Endodermal cell (in vitro differentiated cells): Measurements from ENCODE around the gene NUAK2. TPM values are rescaled to one million over a fixed set of nuclear protein-coding genes. Genes with fewer than 3 reads are reported as not detected.
"Not testable (repeated sequence)": the region's sequence is repeated elsewhere in the genome, so short reads cannot be mapped to it uniquely, and the experiment has no call there.

ENCODE experiments used
- DNase-seq: peaks from one replicate; pipeline ENCODE4 v3.0.0-alpha.2; 2017
- H3K27ac ChIP-seq: 2 replicates; pipeline ENCODE4 v1.5.1; 2013; ENCODE audit warnings: mild to moderate bottlenecking, low read depth, low read length, moderate library complexity
- H3K27me3 ChIP-seq: 2 replicates; pipeline ENCODE4 v1.6.1; 2013; ENCODE audit warnings: mild to moderate bottlenecking, low read length, moderate library complexity; ENCODE audit not compliant: insufficient read depth, control insufficient read depth, poor library complexity, severe bottlenecking
- H3K36me3 ChIP-seq: 2 replicates; pipeline ENCODE4 v1.7.0; 2013; ENCODE audit warnings: mild to moderate bottlenecking, low read length, moderate library complexity; ENCODE audit not compliant: control insufficient read depth, insufficient read depth
- H3K4me1 ChIP-seq: one replicate; pipeline ENCODE4 v1.7.0; 2013; ENCODE audit warnings: low read length; ENCODE audit not compliant: control insufficient read depth, insufficient read depth
- H3K4me3 ChIP-seq: 2 replicates; pipeline ENCODE4 v1.5.1; 2013; ENCODE audit warnings: mild to moderate bottlenecking, low read length, moderate library complexity
- H3K9ac ChIP-seq: 2 replicates; pipeline ENCODE4 v1.6.1; 2013; ENCODE audit warnings: mild to moderate bottlenecking, low read length, moderate library complexity; ENCODE audit not compliant: poor library complexity, severe bottlenecking; ENCODE audit errors: extremely low read depth
- H3K9me3 ChIP-seq: 2 replicates; pipeline ENCODE4 v1.6.1; 2013; ENCODE audit warnings: mild to moderate bottlenecking, low read length, moderate library complexity; ENCODE audit not compliant: control insufficient read depth
- H3K27ac Mint-ChIP-seq: 2 replicates; pipeline ENCODE4 v1.8.0; 2020; ENCODE audit warnings: mixed read lengths
- H3K27me3 Mint-ChIP-seq: 2 replicates; pipeline ENCODE4 v1.8.0; 2021; ENCODE audit warnings: mild to moderate bottlenecking, mixed read lengths; ENCODE audit not compliant: insufficient read depth
- H3K36me3 Mint-ChIP-seq: 2 replicates; pipeline ENCODE4 v1.8.0; 2020; ENCODE audit warnings: low read depth, mixed read lengths
- H3K4me1 Mint-ChIP-seq: 2 replicates; pipeline ENCODE4 v1.8.0; 2020; ENCODE audit warnings: mixed read lengths
- H3K4me3 Mint-ChIP-seq: 2 replicates; pipeline ENCODE4 v1.8.0; 2020; ENCODE audit warnings: mild to moderate bottlenecking, moderate library complexity, mixed read lengths
- H3K9me3 Mint-ChIP-seq: 2 replicates; pipeline ENCODE4 v1.8.0; 2020; ENCODE audit warnings: mild to moderate bottlenecking, mixed read lengths
- WGBS, 2 experiments: methylation state at CpG; one replicate each; pipeline versions ENCODE4 v1.1.5 to v1.1.7; 2013; ENCODE audit warnings: missing lambda C conversion rate in 2 of 2, mixed read lengths in 1 of 2; ENCODE audit not compliant: insufficient coverage in 1 of 2, insufficient read length in 1 of 2; 5-methylcytosine and 5-hydroxymethylcytosine counted together
- total RNA-seq, 2 donors: library from RNA; stranded (reverse); fragmentation: NEBNext Ultra II Directional in 1 of 2; extraction: Animal tissue kit (Norgen Biotek cat#: 25700) in 1 of 2; gene quantifications; 2 replicates in 1 of 2; 3 replicates in 1 of 2; pipeline ENCODE4 v1.2.1, GENCODE V29; 2021
- TF ChIP-seq, protein P1 (sequence below): fragments of 200-600 bp; sonication (generic); conservative IDR thresholded peaks from 2 replicates; pipeline ENCODE4 v1.5.0; 2021; ENCODE audit warnings: antibody characterized with exemption, mild to moderate bottlenecking

Gene NUAK2
- total RNA-seq, 2 donors from 2014 or later, result 13.4 to 19.1 TPM

GRCh38 chr1:205283270-205284147, 38.0 kb downstream of the NUAK2 start:
- 79 to 91% methylated on average over 5 to 15 of the region's 15 CpGs for WGBS, 2 experiments
- H3K9me3 Mint-ChIP-seq, result no peaks in the 10 kb centered on the region
- Histone ChIP-seq H3K9ac (peak overlapping the region; percentile 1), H3K27me3 (no peaks in the 10 kb centered on the region), H3K4me3 (no peak overlapping the region), H3K36me3 (no peaks in the 10 kb centered on the region), H3K9me3 (no peaks in the 10 kb centered on the region), H3K4me1 (peaks cover 25% of the 10 kb centered on the region), H3K27ac (peak overlapping the region; percentile 90)
- no peaks in the 10 kb centered on the region for H3K27me3 Mint-ChIP-seq
- H3K4me1 Mint-ChIP-seq, result peaks cover 46% of the 10 kb centered on the region
- DNase-seq, result no peak
- H3K27ac Mint-ChIP-seq, result peak overlapping the region; percentile 61
- H3K36me3 Mint-ChIP-seq, result no peaks in the 10 kb centered on the region
- TF ChIP-seq, protein P1, sequence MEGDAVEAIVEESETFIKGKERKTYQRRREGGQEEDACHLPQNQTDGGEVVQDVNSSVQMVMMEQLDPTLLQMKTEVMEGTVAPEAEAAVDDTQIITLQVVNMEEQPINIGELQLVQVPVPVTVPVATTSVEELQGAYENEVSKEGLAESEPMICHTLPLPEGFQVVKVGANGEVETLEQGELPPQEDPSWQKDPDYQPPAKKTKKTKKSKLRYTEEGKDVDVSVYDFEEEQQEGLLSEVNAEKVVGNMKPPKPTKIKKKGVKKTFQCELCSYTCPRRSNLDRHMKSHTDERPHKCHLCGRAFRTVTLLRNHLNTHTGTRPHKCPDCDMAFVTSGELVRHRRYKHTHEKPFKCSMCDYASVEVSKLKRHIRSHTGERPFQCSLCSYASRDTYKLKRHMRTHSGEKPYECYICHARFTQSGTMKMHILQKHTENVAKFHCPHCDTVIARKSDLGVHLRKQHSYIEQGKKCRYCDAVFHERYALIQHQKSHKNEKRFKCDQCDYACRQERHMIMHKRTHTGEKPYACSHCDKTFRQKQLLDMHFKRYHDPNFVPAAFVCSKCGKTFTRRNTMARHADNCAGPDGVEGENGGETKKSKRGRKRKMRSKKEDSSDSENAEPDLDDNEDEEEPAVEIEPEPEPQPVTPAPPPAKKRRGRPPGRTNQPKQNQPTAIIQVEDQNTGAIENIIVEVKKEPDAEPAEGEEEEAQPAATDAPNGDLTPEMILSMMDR, result no peak
- H3K4me3 Mint-ChIP-seq, result no peak overlapping the region

GRCh38 chr1:205280666-205281395, 40.7 kb downstream of the NUAK2 start:
- WGBS, 2 experiments, result 91 to 98% methylated on average over 8 to 9 of the region's 10 CpGs
- not testable (repeated sequence) for H3K27ac Mint-ChIP-seq
- H3K4me1 Mint-ChIP-seq, result peaks cover 24% of the 10 kb centered on the region

GRCh38 chr1:205279986-205280385, 41.6 kb downstream of the NUAK2 start:
- 90 to 92% methylated on average over 2 to 3 of the region's 3 CpGs for WGBS, 2 experiments
- Mint-ChIP-seq H3K36me3 (no peaks in the 10 kb centered on the region), H3K27ac (no peak overlapping the region), H3K27me3 (no peaks in the 10 kb centered on the region), H3K9me3 (no peaks in the 10 kb centered on the region), H3K4me1 (peaks cover 17% of the 10 kb centered on the region), H3K4me3 (no peak overlapping the region)
- no peaks in the 10 kb centered on the region for H3K27me3 ChIP-seq
- TF ChIP-seq, protein P1, result no peak
- H3K9me3 ChIP-seq, result no peaks in the 10 kb centered on the region
- H3K36me3 ChIP-seq, result no peaks in the 10 kb centered on the region
- no peak for DNase-seq
- peaks cover 11% of the 10 kb centered on the region for H3K4me1 ChIP-seq
- H3K27ac ChIP-seq, result no peak overlapping the region
- no peak overlapping the region for H3K9ac ChIP-seq
- H3K4me3 ChIP-seq, result no peak overlapping the region

More at GRCh38 chr1:205280666-205281395, 40.7 kb downstream of the NUAK2 start:
- H3K27me3 Mint-ChIP-seq, H3K36me3 ChIP-seq, H3K4me3 Mint-ChIP-seq, H3K27ac ChIP-seq, H3K9ac ChIP-seq, H3K36me3 Mint-ChIP-seq, DNase-seq, H3K9me3 Mint-ChIP-seq, H3K27me3 ChIP-seq, H3K9me3 ChIP-seq, H3K4me3 ChIP-seq: not testable (repeated sequence)
- H3K4me1 ChIP-seq, result peaks cover 16% of the 10 kb centered on the region
